ENCODE measurements around the gene PAQR7. TPM values are rescaled to one million over a fixed set of nuclear protein-coding genes. Genes with fewer than 3 reads are reported as not detected.
"Not testable (repeated sequence)": the region's sequence is repeated elsewhere in the genome, so short reads cannot be mapped to it uniquely, and the experiment has no call there.

Gene PAQR7
- polyA plus RNA-seq, 1 experiment: 12.6 TPM

DNA sequence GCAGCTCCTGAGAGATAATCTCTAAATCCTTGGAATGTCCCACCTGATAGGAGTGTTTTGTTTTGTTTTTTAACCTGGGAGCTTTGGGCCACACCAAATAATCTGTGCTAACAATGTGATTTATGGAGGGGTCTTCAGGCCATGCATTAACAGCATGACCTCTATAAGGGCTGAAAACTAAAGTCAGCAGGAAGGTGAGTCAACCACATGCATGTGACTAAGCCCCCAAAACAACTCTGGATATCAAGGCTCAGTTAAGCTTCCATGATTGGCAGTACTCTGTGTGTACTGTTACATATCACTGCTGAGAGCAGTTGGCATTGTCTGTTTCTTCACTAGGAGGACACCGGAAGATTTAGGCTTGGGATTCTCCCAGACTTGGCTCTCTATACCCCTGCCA is 27.0 kb downstream of the PAQR7 start:
- POLR2A ChIA-PET: no interaction called here

DNA sequence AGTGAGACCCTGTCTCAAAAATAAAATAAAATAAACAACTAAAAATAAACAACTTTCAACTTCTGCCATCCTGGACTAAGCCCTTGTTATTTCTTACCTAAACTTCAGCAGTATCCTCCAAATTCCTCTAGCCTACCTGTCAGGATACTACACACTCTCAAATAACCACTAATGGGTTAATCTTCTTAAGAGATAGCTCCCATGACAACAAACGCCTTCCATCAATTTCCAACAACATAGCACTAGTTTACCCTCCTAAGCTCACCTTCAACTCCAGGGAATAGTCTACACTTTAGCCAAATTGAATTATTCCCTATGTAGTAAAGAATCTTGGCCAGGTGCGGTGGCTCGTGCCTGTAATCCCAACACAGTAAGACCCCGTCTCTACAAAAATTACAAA is 27.6 kb downstream of the PAQR7 start:
- TF ChIP-seq, protein P1, sequence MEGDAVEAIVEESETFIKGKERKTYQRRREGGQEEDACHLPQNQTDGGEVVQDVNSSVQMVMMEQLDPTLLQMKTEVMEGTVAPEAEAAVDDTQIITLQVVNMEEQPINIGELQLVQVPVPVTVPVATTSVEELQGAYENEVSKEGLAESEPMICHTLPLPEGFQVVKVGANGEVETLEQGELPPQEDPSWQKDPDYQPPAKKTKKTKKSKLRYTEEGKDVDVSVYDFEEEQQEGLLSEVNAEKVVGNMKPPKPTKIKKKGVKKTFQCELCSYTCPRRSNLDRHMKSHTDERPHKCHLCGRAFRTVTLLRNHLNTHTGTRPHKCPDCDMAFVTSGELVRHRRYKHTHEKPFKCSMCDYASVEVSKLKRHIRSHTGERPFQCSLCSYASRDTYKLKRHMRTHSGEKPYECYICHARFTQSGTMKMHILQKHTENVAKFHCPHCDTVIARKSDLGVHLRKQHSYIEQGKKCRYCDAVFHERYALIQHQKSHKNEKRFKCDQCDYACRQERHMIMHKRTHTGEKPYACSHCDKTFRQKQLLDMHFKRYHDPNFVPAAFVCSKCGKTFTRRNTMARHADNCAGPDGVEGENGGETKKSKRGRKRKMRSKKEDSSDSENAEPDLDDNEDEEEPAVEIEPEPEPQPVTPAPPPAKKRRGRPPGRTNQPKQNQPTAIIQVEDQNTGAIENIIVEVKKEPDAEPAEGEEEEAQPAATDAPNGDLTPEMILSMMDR (IDR thresholded peaks at IDR 0.05; ENCODE audit: insufficient read depth, low read depth, low read length): no peak
- CTCF ChIA-PET: interaction anchor here (0.8 kb wide), 1 partner anchor 8 kb away, joined by 3 read pairs; no protein-coding TSS in a partner anchor
- H3K27me3 ChIP-seq (ENCODE audit: control insufficient read depth, insufficient read depth, low read length): no peaks in the 10 kb centered on the region

More for the DNA sequence above, 27.0 kb downstream of the PAQR7 start:
- Histone ChIP-seq H3K36me3 (ENCODE audit: control insufficient read depth, insufficient read depth, low read length) (no peaks in the 10 kb centered on the region), H3K27me3 (ENCODE audit: control insufficient read depth, insufficient read depth, low read length) (no peaks in the 10 kb centered on the region), H3K4me3 (ENCODE audit: low read depth, low read length) (no peak overlapping the region)
- no peak for DNase-seq (ENCODE audit: low read depth)
- CTCF ChIA-PET: interaction anchor here (0.8 kb wide), 1 partner anchor 9 kb away, joined by 3 read pairs; no protein-coding TSS in a partner anchor
- TF ChIP-seq, protein P1 (IDR thresholded peaks at IDR 0.05; ENCODE audit: insufficient read depth, low read depth, low read length): no peak

DNA sequence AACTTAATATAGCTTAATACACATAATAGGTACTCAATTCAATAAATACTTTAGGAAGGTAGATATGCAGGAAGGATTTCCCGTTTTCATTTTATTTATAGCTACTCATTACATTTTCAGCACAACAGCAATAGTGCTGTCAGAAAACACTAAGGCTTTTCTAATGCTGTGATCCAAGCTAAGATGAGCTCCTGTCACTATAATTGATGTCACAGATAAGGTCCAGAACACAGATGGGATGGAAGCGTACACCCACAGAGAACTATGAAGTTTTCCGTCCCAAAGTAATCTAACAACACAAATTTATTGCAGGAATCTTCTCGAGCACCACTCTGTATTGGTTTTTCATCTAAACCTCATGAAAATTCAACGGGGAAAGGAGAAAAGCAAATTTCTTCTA is 29.8 kb downstream of the PAQR7 start:
- Histone ChIP-seq H3K4me3 (ENCODE audit: low read depth, low read length) (no peak overlapping the region), H3K36me3 (ENCODE audit: control insufficient read depth, insufficient read depth, low read length) (no peaks in the 10 kb centered on the region), H3K27me3 (ENCODE audit: control insufficient read depth, insufficient read depth, low read length) (no peaks in the 10 kb centered on the region)
- CTCF ChIA-PET: interaction anchor here (1.0 to 1.8 kb wide), 4 partner anchors 9 to 152 kb away, joined by 3 to 5 read pairs (median 4); partner anchors contain the start of gene PAFAH2
- POLR2A ChIA-PET: interaction anchor here (0.6 kb wide), 1 partner anchor 24 kb away, joined by 4 read pairs; no protein-coding TSS in a partner anchor
- no peak for DNase-seq (ENCODE audit: low read depth)
- TF ChIP-seq, protein P1 (IDR thresholded peaks at IDR 0.05; ENCODE audit: insufficient read depth, low read depth, low read length): no peak

More for the DNA sequence above, 27.6 kb downstream of the PAQR7 start:
- Histone ChIP-seq H3K4me3 (ENCODE audit: low read depth, low read length) (no peak overlapping the region), H3K36me3 (ENCODE audit: control insufficient read depth, insufficient read depth, low read length) (no peaks in the 10 kb centered on the region)
- POLR2A ChIA-PET: no interaction called here
- DNase-seq (ENCODE audit: low read depth): no peak

DNA sequence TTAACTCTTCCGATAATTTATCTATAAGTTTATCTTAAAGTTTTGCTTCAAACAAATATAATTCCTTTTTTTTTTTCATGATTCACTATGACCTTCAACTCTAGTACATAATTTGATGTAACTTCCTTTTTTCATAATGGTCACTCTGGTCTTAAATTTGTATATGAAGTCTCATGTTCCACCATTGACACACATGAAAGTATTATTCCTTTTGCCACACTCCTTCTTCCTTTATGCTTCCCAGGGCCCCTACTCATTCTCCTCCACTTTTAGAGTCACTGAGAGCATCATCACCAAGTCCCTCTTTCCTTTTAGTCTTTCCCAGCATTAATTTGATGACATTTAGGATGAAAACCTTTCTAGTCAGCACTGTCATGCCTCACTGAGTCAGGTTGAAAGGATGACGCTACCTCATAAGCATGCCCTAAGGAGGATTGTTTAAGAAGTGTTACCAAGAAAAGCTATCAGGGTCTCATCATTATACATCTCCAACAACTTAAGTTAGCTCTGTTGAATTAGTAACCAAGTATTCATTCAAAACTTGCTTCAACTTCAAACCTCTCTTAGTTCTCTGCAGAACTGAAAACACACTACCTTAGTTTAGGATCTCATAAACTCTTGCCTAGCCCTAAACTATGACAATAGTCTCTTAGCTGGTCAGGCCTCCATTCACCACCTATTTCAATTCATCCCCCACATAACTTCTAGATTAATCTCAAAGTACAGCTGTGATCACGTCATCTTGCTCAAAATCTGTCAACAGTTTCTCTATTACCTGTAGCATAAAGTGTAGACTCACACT is 30.8 kb downstream of the PAQR7 start:
- no peak for DNase-seq (ENCODE audit: low read depth)
- H3K36me3 ChIP-seq (ENCODE audit: control insufficient read depth, insufficient read depth, low read length): no peaks in the 10 kb centered on the region
- TF ChIP-seq, protein P1 (IDR thresholded peaks at IDR 0.05; ENCODE audit: insufficient read depth, low read depth, low read length): no peak
- no peaks in the 10 kb centered on the region for H3K27me3 ChIP-seq (ENCODE audit: control insufficient read depth, insufficient read depth, low read length)
- POLR2A ChIA-PET: no interaction called here
- CTCF ChIA-PET: interaction anchor here (1.0 to 1.8 kb wide), 4 partner anchors 8 to 153 kb away, joined by 3 to 5 read pairs (median 4); partner anchors contain the start of gene PAFAH2
- no peak overlapping the region for H3K4me3 ChIP-seq (ENCODE audit: low read depth, low read length)

DNA sequence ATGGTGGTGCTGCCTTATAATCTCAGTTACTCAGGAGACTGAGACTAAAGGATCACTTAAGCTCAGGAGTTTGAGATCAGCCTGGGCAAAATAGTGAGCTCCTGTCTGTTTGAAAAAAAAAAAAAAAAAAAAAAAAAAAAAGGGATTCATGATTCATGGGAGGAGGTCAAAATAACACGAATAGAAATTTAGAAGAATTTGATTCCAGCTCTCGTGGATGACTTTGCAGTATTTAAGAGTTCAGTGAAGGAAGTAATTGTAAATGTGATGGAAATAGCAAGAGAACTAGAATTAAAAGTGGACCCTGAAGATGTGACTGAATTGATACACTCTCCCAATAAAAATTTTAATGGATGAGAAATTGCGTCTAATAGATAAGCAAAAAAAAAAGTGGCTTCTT is 32.0 kb downstream of the PAQR7 start:
- Histone ChIP-seq H3K36me3 (ENCODE audit: control insufficient read depth, insufficient read depth, low read length) (no peaks in the 10 kb centered on the region), H3K4me3 (ENCODE audit: low read depth, low read length) (no peak overlapping the region), H3K27me3 (ENCODE audit: control insufficient read depth, insufficient read depth, low read length) (no peaks in the 10 kb centered on the region)
- DNase-seq (ENCODE audit: low read depth): no peak
- ChIA-PET POLR2A (no interaction called here), CTCF (no interaction called here)
- TF ChIP-seq, protein P1 (IDR thresholded peaks at IDR 0.05; ENCODE audit: insufficient read depth, low read depth, low read length): no peak

DNA sequence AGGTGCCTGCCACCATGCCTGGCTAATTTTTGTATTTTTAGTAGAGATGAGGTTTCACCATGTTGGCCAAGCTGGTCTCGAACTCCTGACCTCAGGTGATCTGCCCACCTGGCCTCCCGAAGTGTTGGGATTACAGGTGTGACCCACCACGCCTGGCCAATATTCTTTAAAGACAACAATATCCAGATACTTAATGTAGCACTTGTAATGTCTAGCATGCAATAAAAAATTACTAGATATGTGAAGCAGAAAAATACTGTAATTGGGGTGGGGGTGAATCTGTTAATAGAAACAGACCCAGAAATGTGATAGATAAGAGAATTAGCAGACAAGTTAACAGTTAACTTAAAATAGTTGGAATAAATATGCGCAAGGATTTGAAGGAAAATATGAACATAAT is 35.7 kb downstream of the PAQR7 start:
- CTCF ChIA-PET: interaction anchor here (0.7 to 1.0 kb wide), 2 partner anchors 8 to 36 kb away, joined by 3 read pairs; partner anchors contain the start of gene PAQR7
- H3K36me3 ChIP-seq (ENCODE audit: control insufficient read depth, insufficient read depth, low read length); POLR2A ChIA-PET; H3K4me3 ChIP-seq (ENCODE audit: low read depth, low read length); H3K27me3 ChIP-seq (ENCODE audit: control insufficient read depth, insufficient read depth, low read length); DNase-seq (ENCODE audit: low read depth): not testable (repeated sequence)
